Body of pancreas (tissue), 4 donors: ENCODE results near the gene LAMA4. TPM values are rescaled to one million over a fixed set of nuclear protein-coding genes. Genes with fewer than 3 reads are reported as not detected.
"Not testable (repeated sequence)": the region's sequence is repeated elsewhere in the genome, so short reads cannot be mapped to it uniquely, and the experiment has no call there.

ENCODE experiments used
- ATAC-seq: fragments of 150-250 bp; one replicate; pipeline ENCODE4 v1.9.1; 2016
- DNase-seq, 4 donors: peaks; one replicate each; pipeline ENCODE4 v3.0.0-alpha.2; 2019
- H3K27ac ChIP-seq, 4 donors: fragments of 200-600 bp; sonication (generic); 1 replicate in 3 of 4; 2 replicates in 1 of 4; pipeline versions ENCODE4 v1.5.1 to v1.6.1; 2016 to 2019; ENCODE audit warnings: mild to moderate bottlenecking in 1 of 4, mixed read lengths in 1 of 4, moderate library complexity in 1 of 4
- H3K27me3 ChIP-seq, 2 donors: fragments of 200-600 bp; sonication (generic); one replicate each; pipeline ENCODE4 v1.6.0; 2016; ENCODE audit warnings: mild to moderate bottlenecking in 1 of 2
- H3K36me3 ChIP-seq, 2 donors: fragments of 200-600 bp; sonication (generic); replicated peaks in 1 of 2; 2 replicates each; pipeline ENCODE4 v1.5.1; 2016; ENCODE audit warnings: low read depth in 2 of 2; ENCODE audit not compliant: insufficient read depth in 1 of 2
- H3K4me1 ChIP-seq: fragments of 200-600 bp; sonication (generic); one replicate; pipeline ENCODE4 v1.6.0; 2016
- H3K4me3 ChIP-seq, 2 donors: fragments of 200-600 bp; sonication (generic); 1 replicate in 1 of 2; 2 replicates in 1 of 2; pipeline ENCODE4 v1.5.1; 2016 to 2019
- H3K9me3 ChIP-seq, 3 donors: fragments of 200-600 bp; sonication (generic); 1 replicate in 2 of 3; 2 replicates in 1 of 3; pipeline ENCODE4 v1.5.1; 2016
- POLR2A ChIP-seq, 3 donors: fragments of 450-650 bp; IDR thresholded peaks; one replicate each; pipeline ENCODE4 v1.6.1; 2016; ENCODE audit warnings: antibody characterized with exemption in 3 of 3, mild to moderate bottlenecking in 2 of 3
- WGBS, 2 donors: methylation state at CpG; one replicate each; pipeline ENCODE4 v1.1.5; 2017; 5-methylcytosine and 5-hydroxymethylcytosine counted together
- intact Hi-C: fragments of 100-400 bp; cut with DNase I; formaldehyde crosslinking; loops from one replicate; pipeline ENCODE4 v1.15.1; 2023
- total RNA-seq, 2 donors: library from RNA; depleted of rRNA; stranded (reverse); fragments of >200 nt; gene quantifications; one replicate each; pipeline ENCODE4 v1.1.0, GENCODE V29; 2016
- TF ChIP-seq, protein P1 (sequence below), 7 experiments: fragments of 450-650 bp in 4 of 7; fragments of 200-600 bp in 3 of 7; sonication (generic) in 3 of 7; IDR thresholded peaks; one replicate each; pipeline ENCODE4 v1.5.1; 2016 to 2019; ENCODE audit warnings: antibody characterized with exemption in 7 of 7

LAMA4 gene
- total RNA-seq, 2 donors from 2014 or later = 10.6 to 27.0 TPM

DNA sequence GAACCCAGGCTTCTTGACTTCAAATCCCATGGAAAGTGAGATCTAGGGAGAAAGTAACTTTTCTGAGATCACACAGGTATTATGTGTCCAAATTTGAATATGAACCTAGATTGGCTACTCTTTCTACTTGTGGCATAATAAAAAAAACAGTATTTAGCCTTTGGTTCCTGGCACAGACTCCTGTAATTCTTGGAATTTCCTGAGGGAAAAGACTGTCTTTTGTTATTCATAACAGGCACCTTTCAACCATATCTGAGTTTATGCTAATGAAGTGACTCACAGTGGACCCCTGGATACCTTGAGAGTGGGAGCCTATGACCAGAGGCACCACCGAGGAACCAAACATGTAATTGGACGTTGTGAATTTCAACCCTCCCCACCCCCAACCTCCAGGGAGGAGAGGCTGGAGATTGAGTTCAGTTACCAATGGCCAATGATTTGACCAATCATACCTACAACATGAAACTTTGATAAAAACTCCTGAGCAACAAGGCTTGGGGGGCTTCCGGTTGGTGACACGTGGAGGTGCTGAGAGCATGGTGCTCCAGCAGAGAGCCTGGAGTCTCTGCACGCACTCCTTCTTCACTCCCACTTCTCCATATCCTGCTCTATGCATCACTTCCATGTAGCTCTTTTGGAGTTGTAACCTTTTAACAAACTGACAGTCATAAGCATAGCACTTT, 48.8 kb downstream of the LAMA4 start:
- Histone ChIP-seq H3K36me3 (no peaks in the 10 kb centered on the region), H3K27me3 (no peaks in the 10 kb centered on the region), H3K9me3 (no peaks in the 10 kb centered on the region), H3K4me3 (no peak overlapping the region), H3K27ac (no peak overlapping the region), H3K4me1 (no peaks in the 10 kb centered on the region)
- DNase-seq = no peak
- TF ChIP-seq, protein P1, sequence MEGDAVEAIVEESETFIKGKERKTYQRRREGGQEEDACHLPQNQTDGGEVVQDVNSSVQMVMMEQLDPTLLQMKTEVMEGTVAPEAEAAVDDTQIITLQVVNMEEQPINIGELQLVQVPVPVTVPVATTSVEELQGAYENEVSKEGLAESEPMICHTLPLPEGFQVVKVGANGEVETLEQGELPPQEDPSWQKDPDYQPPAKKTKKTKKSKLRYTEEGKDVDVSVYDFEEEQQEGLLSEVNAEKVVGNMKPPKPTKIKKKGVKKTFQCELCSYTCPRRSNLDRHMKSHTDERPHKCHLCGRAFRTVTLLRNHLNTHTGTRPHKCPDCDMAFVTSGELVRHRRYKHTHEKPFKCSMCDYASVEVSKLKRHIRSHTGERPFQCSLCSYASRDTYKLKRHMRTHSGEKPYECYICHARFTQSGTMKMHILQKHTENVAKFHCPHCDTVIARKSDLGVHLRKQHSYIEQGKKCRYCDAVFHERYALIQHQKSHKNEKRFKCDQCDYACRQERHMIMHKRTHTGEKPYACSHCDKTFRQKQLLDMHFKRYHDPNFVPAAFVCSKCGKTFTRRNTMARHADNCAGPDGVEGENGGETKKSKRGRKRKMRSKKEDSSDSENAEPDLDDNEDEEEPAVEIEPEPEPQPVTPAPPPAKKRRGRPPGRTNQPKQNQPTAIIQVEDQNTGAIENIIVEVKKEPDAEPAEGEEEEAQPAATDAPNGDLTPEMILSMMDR (IDR thresholded peaks at IDR 0.05) = no peak
- no peak for TF ChIP-seq POLR2A (IDR thresholded peaks at IDR 0.05)
- intact Hi-C loops = no loop called here
- no peak for ATAC-seq
- 71 to 80% methylated on average over 5 of the region's 5 CpGs for whole genome bisulfite sequencing, 2 donors

DNA sequence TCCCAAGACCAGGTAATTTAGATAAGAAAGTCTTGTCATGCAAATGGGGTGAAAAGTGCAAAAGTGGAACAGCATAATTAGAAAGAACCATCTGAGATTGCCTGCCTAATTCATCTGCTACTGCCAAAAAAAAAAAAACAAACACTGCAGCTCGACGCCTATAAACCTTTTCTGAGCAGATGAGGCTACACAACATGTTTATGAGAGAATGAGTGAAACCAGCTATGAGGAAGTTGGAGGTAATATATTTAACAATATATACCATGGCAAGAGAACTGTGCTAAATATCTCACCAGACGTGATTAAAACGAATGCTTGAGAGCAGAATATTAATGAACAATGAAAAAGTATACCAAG, 50.0 kb downstream of the LAMA4 start:
- DNase-seq (no peak), ATAC-seq (no peak)
- Histone ChIP-seq H3K9me3 (no peaks in the 10 kb centered on the region), H3K27ac (no peak overlapping the region), H3K4me1 (no peaks in the 10 kb centered on the region), H3K4me3 (no peak overlapping the region), H3K27me3 (no peaks in the 10 kb centered on the region), H3K36me3 (no peaks in the 10 kb centered on the region)
- intact Hi-C loops = no loop called here
- no peak for TF ChIP-seq POLR2A (IDR thresholded peaks at IDR 0.05)
- TF ChIP-seq, protein P1 (IDR thresholded peaks at IDR 0.05) = no peak
- WGBS, 2 donors = 56 to 61% methylated on average over 4 of the region's 4 CpGs

DNA sequence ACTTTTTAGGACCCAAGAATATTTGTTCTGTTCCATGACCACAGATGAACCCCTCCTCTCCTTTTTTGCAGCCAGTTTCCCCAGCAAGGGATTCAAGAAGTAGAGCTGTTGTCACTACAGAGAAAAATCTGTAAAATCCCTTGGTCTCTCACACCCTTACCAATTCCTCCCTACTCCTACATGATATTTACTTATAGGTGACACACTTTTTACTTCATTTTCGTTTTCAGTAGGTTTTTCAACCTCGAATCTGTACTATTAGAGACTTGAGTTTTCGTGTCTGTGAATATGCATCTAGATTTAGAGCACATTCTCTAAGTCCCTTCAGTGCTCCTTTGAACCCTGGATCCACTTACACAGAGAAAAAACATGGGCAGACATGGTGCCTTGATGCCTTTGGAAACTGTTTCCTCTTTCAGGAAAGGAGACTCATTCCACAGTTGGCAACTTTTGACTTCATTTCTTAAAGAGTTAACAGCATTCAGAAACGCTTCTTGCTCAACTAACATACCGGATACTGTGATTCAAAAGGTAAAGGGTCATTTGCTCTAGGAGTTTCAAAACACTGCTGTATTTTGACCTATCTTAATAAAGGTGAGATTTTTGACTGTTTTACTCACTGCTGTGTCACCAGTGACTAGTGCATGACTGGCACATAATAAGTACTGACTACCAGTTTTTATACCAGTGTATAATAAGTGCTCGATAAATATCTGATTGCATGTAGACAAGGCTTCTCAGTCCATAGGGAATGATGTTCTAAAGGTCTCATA, 50.6 kb downstream of the LAMA4 start:
- Histone ChIP-seq H3K4me3 (no peak overlapping the region), H3K27ac (no peak overlapping the region), H3K9me3 (no peaks in the 10 kb centered on the region), H3K36me3 (no peaks in the 10 kb centered on the region), H3K4me1 (no peaks in the 10 kb centered on the region), H3K27me3 (no peaks in the 10 kb centered on the region)
- DNase-seq = no peak
- TF ChIP-seq POLR2A (IDR thresholded peaks at IDR 0.05) = no peak
- TF ChIP-seq, protein P1 (IDR thresholded peaks at IDR 0.05) = no peak
- intact Hi-C loops = no loop called here
- no peak for ATAC-seq
- 44 to 50% methylated on average over 6 of the region's 6 CpGs for WGBS, 2 donors

DNA sequence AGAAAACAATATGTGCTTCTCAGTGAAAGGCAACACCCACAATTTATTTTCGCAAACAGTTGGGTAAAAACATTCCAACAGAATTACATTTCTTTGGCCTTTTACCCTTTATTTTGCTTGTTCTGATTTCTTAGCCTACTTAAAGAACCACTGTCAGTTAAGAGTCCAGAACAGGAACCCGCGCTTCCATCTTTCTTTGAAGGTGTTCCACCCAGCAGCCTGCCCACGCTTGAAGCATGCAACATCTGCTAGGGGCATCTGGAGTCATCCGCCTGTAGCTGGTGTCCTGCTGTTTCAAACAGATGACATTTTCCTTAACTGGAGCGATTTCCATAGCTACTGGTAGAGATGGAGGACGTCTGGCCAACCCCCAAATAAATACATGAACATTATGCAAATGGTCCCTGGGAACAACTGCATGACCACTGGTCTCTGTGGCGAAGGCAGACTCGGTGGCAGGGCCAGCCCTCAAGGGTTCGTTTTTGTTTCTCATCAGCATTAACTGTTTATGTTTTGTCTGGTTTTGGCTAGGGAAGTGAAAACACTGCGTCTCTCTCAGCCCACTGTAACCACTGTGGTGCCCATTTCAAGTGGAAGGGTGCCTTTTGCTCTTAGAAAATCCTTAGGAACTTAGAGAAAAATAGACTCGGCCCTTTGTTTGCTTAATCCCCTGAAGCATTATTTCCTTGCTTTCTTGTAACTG, 51.6 kb downstream of the LAMA4 start:
- no peaks in the 10 kb centered on the region for H3K9me3 ChIP-seq
- TF ChIP-seq POLR2A (IDR thresholded peaks at IDR 0.05) = no peak
- TF ChIP-seq, protein P1 (IDR thresholded peaks at IDR 0.05) = no peak
- no peaks in the 10 kb centered on the region for H3K36me3 ChIP-seq
- no peaks in the 10 kb centered on the region for H3K4me1 ChIP-seq
- 50 to 57% methylated on average over 12 of the region's 12 CpGs for WGBS, 2 donors
- no peak overlapping the region for H3K4me3 ChIP-seq
- DNase-seq = no peak
- no peak for ATAC-seq
- intact Hi-C loops = no loop called here
- no peak overlapping the region for H3K27ac ChIP-seq
- H3K27me3 ChIP-seq = no peaks in the 10 kb centered on the region

DNA sequence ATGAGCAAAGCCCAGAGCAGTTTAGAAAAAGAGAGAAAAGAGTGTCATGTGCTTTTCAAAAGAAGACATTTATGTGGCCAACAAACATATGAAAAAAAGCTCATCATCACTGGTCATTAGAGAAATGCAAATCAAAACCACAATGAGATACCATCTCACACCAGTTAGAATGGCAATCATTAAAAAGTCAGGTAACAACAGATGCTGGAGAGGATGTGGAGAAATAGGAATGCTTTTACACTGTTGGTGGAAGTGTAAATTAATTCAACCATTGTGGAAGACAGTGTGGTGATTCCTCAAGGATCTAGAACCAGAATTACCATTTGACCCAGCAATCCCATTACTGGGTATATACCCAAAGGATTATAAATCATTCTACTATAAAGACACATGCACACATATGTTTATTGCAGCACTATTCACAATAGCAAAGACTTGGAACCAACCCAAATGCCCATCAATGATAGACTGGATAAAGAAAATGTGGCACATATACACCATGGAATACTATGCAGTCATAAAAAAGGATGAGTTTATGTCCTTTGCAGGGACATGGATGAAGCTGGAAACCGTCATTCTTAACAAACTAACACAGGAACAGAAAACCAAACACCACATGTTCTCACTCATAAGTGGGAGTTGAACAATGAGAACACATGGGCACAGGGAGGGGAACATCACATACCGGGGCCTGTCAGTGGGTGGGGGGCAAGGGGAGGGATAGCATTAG, 54.0 kb downstream of the LAMA4 start:
- intact Hi-C loops = not testable (repeated sequence)

More for the DNA sequence above, 54.0 kb downstream of the LAMA4 start:
- not testable (repeated sequence) for H3K4me1 ChIP-seq, H3K9me3 ChIP-seq, DNase-seq, H3K27me3 ChIP-seq, H3K36me3 ChIP-seq, H3K27ac ChIP-seq, ATAC-seq, H3K4me3 ChIP-seq
- WGBS, 2 donors = 93 to 97% methylated on average over 2 of the region's 2 CpGs
